Erythroblast (primary cell): ENCODE measurements around the gene GALNT10.

Source experiments
- GATA1 ChIP-seq: IDR thresholded peaks from 2 replicates; pipeline ENCODE4 v1.6.1; 2011; ENCODE audit warnings: low read depth, mild to moderate bottlenecking, control low read depth, low read length, moderate library complexity
- POLR2A ChIP-seq: IDR thresholded peaks from 2 replicates; pipeline ENCODE4 v1.6.1; 2011; ENCODE audit warnings: mild to moderate bottlenecking, low read length

DNA sequence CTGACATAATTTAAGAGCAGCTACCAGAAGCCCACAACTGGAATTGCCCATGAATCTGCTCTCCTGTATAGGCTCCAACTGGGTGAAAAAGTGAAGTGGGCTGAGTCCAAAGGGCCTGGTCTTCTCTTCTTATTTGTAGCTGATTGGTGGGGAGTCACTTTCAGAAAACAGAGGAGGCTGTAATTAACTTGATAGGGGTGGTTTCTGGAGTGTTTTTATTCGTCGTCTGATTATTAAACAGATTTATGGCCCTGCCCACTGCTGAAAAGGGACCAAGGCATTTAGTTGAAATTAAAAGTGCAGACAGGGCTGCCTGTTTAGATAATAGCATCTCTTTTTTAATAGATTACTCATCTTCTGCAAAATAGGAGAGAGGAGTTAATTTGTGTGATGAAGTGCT, 174.2 kb downstream of the GALNT10 start:
- no peak for TF ChIP-seq POLR2A
- no peak for TF ChIP-seq GATA1
